Measurements from ENCODE around the gene BABAM2. TPM values are rescaled to one million over a fixed set of nuclear protein-coding genes. Genes with fewer than 3 reads are reported as not detected.

The BABAM2 gene
- total and polyA plus RNA-seq, 9 of the 15 experiments (the other 6 are each of a cell fraction or from before 2014, with no cell fraction given) = 10.9 to 37.4 (median 25.6) TPM

DNA sequence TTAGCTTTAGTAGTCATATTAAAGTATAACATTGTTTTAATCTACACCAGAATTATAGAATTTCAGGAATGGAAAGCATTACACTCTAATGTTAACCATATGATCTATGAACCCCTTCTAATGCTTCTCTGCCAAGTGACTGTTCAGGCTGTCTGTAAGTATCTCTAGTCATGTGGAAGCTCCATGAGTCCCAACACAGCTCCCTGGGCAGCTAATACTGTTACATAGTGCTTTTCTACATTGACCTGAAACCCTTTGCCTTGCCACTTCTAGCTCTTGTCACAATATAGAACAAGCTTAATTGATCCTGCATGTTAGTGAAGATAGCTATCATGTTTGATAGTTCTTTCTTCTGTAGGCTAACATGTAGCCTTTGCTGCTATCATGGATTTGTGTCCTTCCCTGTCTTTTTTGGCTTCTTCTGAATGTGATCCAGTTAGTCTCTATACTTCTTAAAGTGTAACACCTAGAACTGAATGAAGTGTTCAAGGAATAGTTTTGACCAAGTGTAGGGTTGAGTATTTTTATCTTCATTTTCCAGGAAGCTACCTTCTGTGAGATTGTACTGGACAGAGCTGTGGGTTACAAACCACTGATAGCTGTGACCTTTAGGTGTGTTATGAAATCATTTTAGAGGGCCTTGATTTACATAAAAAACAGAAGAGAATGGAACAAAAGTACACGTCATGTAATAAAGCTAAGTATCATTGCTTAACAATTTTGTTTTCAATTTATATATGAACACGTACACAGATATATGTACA, 23.7 kb downstream of the BABAM2 start (continued):
- TF ChIP-seq, protein P1, sequence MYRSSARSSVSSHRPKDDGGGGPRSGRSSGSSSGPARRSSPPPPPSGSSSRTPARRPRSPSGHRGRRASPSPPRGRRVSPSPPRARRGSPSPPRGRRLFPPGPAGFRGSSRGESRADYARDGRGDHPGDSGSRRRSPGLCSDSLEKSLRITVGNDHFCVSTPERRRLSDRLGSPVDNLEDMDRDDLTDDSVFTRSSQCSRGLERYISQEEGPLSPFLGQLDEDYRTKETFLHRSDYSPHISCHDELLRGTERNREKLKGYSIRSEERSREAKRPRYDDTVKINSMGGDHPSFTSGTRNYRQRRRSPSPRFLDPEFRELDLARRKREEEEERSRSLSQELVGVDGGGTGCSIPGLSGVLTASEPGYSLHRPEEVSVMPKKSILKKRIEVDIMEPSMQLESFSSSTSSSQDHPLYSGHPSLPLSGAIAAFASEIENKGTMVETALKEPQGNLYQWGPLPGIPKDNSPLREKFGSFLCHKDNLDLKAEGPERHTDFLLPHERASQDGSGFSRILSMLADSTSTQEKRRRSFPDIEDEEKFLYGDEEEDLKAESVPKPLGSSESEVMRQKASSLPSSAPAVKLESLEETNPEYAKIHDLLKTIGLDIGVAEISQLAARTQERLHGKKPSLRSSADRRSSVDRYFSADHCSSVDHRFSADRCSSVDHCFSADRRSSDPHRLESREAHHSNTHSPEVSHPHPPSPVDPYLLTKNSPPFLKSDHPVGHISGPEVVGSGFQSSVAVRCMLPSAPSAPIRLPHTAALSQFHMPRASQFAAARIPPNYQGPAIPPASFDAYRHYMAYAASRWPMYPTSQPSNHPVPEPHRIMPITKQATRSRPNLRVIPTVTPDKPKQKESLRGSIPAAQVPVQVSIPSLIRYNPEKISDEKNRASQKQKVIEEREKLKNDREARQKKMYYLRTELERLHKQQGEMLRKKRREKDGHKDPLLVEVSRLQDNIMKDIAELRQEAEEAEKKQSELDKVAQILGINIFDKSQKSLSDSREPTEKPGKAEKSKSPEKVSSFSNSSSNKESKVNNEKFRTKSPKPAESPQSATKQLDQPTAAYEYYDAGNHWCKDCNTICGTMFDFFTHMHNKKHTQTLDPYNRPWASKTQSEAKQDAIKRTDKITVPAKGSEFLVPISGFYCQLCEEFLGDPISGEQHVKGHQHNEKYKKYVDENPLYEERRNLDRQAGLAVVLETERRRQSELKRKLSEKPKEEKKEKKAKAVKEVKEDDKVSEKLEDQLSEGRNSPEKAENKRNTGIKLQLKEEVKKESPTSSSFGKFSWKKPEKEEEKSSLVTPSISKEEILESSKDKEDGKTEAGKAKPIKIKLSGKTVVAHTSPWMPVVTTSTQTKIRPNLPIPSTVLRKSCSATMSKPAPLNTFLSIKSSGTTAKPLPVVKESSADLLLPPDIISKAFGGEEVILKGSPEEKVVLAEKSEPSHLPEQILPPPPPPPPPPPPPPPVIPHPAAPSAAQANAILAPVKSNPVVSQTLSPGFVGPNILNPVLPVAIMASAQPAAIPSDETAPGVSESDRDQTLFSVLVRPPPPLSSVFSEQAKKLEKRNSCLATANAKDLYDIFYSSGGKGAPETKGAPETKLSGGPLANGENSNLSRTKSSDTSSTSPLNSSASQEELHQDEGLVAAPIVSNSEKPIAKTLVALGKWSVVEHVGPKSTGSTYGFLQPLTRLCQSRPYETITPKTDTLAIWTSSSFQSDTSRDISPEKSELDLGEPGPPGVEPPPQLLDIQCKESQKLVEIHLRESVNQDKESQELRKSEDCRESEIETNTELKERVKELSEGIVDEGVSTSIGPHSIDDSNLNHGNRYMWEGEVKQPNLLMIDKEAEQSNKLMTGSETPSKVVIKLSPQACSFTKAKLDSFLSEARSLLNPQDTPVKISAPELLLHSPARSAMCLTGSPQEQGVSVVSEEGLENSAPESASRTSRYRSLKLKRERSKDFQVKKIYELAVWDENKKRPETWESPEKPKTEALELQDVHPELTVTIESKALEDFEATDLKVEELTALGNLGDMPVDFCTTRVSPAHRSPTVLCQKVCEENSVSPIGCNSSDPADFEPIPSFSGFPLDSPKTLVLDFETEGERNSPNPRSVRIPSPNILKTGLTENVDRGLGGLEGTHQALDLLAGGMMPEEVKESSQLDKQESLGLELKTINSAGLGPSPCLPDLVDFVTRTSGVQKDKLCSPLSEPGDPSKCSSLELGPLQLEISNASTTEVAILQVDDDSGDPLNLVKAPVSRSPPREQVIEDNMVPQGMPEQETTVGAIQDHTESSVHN (IDR thresholded peaks at IDR 0.05; ENCODE audit: borderline replicate concordance in 1 of 2, low read depth in 1 of 2) = no peak
- TF ChIP-seq, protein P2, sequence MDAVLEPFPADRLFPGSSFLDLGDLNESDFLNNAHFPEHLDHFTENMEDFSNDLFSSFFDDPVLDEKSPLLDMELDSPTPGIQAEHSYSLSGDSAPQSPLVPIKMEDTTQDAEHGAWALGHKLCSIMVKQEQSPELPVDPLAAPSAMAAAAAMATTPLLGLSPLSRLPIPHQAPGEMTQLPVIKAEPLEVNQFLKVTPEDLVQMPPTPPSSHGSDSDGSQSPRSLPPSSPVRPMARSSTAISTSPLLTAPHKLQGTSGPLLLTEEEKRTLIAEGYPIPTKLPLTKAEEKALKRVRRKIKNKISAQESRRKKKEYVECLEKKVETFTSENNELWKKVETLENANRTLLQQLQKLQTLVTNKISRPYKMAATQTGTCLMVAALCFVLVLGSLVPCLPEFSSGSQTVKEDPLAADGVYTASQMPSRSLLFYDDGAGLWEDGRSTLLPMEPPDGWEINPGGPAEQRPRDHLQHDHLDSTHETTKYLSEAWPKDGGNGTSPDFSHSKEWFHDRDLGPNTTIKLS (IDR thresholded peaks at IDR 0.05; ENCODE audit: borderline replicate concordance, low read depth) = no peak
- TF ChIP-seq CBFA2T3 (IDR thresholded peaks at IDR 0.05) (peak; percentile 29), ZNF212 (CRISPR knock-in tag; IDR thresholded peaks at IDR 0.05) (no peak), TCF7L2 (IDR thresholded peaks at IDR 0.05; ENCODE audit: low read depth, low read length) (no peak), NR2C2 (CRISPR knock-in tag; IDR thresholded peaks at IDR 0.05) (no peak), NR2C2 (tag; IDR thresholded peaks at IDR 0.05) (no peak), ID3 (CRISPR knock-in tag; IDR thresholded peaks at IDR 0.05) (no peak), ID3 (tag; IDR thresholded peaks at IDR 0.05) (peak; percentile 67; the same call in 1 of the 2 replicates), TAF15 (IDR thresholded peaks at IDR 0.05; ENCODE audit: low read depth, low read length) (no peak), CBX2 (IDR thresholded peaks at IDR 0.05; ENCODE audit: insufficient read depth, low read length, poor library complexity, severe bottlenecking) (no peak)
- TF ChIP-seq, protein P3, sequence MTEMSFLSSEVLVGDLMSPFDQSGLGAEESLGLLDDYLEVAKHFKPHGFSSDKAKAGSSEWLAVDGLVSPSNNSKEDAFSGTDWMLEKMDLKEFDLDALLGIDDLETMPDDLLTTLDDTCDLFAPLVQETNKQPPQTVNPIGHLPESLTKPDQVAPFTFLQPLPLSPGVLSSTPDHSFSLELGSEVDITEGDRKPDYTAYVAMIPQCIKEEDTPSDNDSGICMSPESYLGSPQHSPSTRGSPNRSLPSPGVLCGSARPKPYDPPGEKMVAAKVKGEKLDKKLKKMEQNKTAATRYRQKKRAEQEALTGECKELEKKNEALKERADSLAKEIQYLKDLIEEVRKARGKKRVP (CRISPR knock-in tag; IDR thresholded peaks at IDR 0.05) = no peak
- TF ChIP-seq, protein P4, sequence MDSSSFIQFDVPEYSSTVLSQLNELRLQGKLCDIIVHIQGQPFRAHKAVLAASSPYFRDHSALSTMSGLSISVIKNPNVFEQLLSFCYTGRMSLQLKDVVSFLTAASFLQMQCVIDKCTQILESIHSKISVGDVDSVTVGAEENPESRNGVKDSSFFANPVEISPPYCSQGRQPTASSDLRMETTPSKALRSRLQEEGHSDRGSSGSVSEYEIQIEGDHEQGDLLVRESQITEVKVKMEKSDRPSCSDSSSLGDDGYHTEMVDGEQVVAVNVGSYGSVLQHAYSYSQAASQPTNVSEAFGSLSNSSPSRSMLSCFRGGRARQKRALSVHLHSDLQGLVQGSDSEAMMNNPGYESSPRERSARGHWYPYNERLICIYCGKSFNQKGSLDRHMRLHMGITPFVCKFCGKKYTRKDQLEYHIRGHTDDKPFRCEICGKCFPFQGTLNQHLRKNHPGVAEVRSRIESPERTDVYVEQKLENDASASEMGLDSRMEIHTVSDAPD (CRISPR knock-in tag; IDR thresholded peaks at IDR 0.05) = no peak
